Activated B cell treated with CpG ODN at 0.5 μM for 24 hours (primary cell): ENCODE measurements around the gene SIGLEC14. TPM values are rescaled to one million over a fixed set of nuclear protein-coding genes. Genes with fewer than 3 reads are reported as not detected.

Source experiments
- ATAC-seq: fragments of 200-7000 bp; cut with Tn5 transposase; one replicate; pipeline ENCODE4 v1.10.0; 2021; ENCODE audit warnings: low read depth, mild to moderate bottlenecking, moderate library complexity
- CTCF ChIA-PET: fragments of 350-600 bp; sonication (Branson Sonifier 250); formaldehyde crosslinking; loops from one replicate; lab custom pipeline; 2021; ENCODE audit warnings: antibody characterized with exemption; lab: Charles Lee
- POLR2A ChIA-PET: fragments of 350-600 bp; sonication (Branson Sonifier 250); formaldehyde crosslinking; loops from one replicate; lab custom pipeline; 2021; ENCODE audit warnings: antibody characterized with exemption; lab: Charles Lee
- DNase-seq: peaks from one replicate; pipeline ENCODE4 v3.0.0; 2022
- H3K27ac Mint-ChIP-seq: one replicate; pipeline ENCODE4 v1.8.0; 2020; ENCODE audit warnings: mixed read lengths
- H3K27me3 Mint-ChIP-seq: one replicate; pipeline ENCODE4 v1.8.0; 2021; ENCODE audit warnings: mixed read lengths
- H3K36me3 Mint-ChIP-seq: one replicate; pipeline ENCODE4 v1.8.0; 2021; ENCODE audit warnings: low read depth, mixed read lengths
- H3K4me1 Mint-ChIP-seq: one replicate; pipeline ENCODE4 v1.8.0; 2021; ENCODE audit warnings: mixed read lengths
- H3K4me3 Mint-ChIP-seq: one replicate; pipeline ENCODE4 v1.8.0; 2020; ENCODE audit warnings: mild to moderate bottlenecking, mixed read lengths
- H3K9me3 Mint-ChIP-seq: one replicate; pipeline ENCODE4 v1.8.0; 2020; ENCODE audit warnings: mixed read lengths
- intact Hi-C: fragments of 100-400 bp; cut with micrococcal nuclease; formaldehyde crosslinking; loops from one replicate; pipeline ENCODE4 v1.15.1; 2024
- total RNA-seq: library from RNA; stranded (reverse); gene quantifications from 2 replicates; pipeline ENCODE4 v1.2.3, GENCODE V29; 2022
- TF ChIP-seq, protein P1 (sequence below): fragments of 200-600 bp; IDR thresholded peaks from one replicate; pipeline ENCODE4 v1.8.0; 2022; ENCODE audit warnings: antibody characterized with exemption, mild to moderate bottlenecking

The SIGLEC14 gene
- total RNA-seq, 1 donor from 2014 or later: 12.8 TPM

DNA sequence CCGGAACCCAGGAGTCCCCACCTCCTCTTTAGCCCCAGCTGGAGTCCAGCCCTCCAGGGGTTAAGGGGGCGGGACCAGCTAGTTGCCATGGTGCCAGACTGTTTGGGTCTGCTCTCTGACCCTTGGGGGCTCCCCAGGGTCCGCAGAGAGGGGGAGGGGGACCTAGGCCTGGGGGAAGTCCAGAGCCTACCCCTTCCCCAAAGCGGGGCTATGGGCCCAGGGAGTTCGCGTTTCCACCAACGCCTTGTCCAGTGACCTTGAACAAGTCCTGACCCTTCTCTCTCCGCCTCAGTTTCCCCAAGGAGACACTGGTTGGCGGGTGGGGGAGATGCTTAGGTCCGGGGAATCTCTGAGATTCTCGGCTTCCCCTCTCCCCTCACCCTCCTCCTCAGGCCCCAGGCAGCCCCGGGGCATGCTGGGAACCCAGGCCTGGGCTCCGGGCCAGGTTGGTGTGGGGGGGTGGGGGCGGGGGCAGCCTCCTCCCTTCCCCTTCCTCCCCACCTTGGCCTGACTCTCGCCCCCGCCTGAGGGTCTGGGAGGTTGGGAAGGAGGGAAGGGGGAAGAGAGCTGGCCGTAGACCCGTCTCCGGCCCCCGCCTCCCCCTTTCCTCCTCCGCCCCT lies 43.9 kb upstream of the SIGLEC14 start:
- peaks cover 19% of the 10 kb centered on the region for H3K4me1 Mint-ChIP-seq
- ATAC-seq (peak; percentile 54), DNase-seq (no peak)
- no peak overlapping the region for H3K27ac Mint-ChIP-seq
- CTCF ChIA-PET: no interaction called here
- POLR2A ChIA-PET: interaction anchor here (0.6 to 0.7 kb wide), 2 partner anchors 13 to 14 kb away, joined by 3 read pairs; no protein-coding TSS in a partner anchor
- no peaks in the 10 kb centered on the region for H3K36me3 Mint-ChIP-seq
- H3K9me3 Mint-ChIP-seq: no peaks in the 10 kb centered on the region
- intact Hi-C loops: no loop called here
- TF ChIP-seq, protein P1, sequence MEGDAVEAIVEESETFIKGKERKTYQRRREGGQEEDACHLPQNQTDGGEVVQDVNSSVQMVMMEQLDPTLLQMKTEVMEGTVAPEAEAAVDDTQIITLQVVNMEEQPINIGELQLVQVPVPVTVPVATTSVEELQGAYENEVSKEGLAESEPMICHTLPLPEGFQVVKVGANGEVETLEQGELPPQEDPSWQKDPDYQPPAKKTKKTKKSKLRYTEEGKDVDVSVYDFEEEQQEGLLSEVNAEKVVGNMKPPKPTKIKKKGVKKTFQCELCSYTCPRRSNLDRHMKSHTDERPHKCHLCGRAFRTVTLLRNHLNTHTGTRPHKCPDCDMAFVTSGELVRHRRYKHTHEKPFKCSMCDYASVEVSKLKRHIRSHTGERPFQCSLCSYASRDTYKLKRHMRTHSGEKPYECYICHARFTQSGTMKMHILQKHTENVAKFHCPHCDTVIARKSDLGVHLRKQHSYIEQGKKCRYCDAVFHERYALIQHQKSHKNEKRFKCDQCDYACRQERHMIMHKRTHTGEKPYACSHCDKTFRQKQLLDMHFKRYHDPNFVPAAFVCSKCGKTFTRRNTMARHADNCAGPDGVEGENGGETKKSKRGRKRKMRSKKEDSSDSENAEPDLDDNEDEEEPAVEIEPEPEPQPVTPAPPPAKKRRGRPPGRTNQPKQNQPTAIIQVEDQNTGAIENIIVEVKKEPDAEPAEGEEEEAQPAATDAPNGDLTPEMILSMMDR: no peak
- H3K27me3 Mint-ChIP-seq: peaks cover 57% of the 10 kb centered on the region
- peak overlapping the region; percentile 32 for H3K4me3 Mint-ChIP-seq

DNA sequence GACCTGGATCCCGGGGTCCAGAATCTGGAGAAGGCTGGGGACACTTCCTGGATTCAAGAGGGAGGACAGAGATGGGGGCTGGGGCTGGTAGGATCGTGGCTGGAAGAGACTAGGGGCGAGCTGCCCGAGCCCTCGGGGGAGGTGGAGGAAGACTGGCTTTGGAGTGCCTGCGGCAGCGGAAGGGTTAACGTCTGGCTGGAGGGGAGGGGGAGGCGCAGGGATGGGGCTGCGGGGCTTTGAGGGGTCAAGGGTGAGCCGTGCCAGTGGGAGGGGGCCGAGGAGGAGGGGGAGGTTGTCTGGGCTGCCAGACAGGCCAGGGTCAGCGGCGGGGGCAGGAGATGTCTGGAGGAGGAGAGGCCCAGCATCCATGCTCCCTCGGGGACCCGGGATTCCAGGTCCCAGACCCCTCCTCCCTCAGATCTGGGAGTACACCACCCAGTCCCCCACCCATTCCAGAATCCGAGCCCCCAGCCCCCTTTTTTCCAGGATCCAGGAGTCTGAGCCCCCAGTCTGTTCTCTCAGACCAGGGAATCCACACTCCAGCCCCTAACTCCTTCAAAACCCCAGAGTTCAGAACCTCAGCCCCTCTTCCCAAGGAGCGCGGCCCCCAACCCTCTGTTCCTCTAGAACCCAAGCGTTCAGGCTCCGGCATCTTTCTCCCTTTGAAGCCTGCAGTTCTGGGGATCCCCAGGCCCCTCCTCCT lies 43.3 kb upstream of the SIGLEC14 start:
- H3K36me3 Mint-ChIP-seq: no peaks in the 10 kb centered on the region
- ChIA-PET CTCF (no interaction called here), POLR2A (interaction anchor here (0.7 kb wide), 1 partner anchor 15 kb away, joined by 3 read pairs; no protein-coding TSS in a partner anchor)
- H3K4me1 Mint-ChIP-seq: peaks cover 19% of the 10 kb centered on the region
- ATAC-seq: no peak
- peak overlapping the region; percentile 32 for H3K4me3 Mint-ChIP-seq
- TF ChIP-seq, protein P1: no peak
- H3K27me3 Mint-ChIP-seq: peaks cover 61% of the 10 kb centered on the region
- no peak overlapping the region for H3K27ac Mint-ChIP-seq
- no peak for DNase-seq
- intact Hi-C loops: no loop called here
- H3K9me3 Mint-ChIP-seq: peaks cover under 1% of the 10 kb centered on the region

DNA sequence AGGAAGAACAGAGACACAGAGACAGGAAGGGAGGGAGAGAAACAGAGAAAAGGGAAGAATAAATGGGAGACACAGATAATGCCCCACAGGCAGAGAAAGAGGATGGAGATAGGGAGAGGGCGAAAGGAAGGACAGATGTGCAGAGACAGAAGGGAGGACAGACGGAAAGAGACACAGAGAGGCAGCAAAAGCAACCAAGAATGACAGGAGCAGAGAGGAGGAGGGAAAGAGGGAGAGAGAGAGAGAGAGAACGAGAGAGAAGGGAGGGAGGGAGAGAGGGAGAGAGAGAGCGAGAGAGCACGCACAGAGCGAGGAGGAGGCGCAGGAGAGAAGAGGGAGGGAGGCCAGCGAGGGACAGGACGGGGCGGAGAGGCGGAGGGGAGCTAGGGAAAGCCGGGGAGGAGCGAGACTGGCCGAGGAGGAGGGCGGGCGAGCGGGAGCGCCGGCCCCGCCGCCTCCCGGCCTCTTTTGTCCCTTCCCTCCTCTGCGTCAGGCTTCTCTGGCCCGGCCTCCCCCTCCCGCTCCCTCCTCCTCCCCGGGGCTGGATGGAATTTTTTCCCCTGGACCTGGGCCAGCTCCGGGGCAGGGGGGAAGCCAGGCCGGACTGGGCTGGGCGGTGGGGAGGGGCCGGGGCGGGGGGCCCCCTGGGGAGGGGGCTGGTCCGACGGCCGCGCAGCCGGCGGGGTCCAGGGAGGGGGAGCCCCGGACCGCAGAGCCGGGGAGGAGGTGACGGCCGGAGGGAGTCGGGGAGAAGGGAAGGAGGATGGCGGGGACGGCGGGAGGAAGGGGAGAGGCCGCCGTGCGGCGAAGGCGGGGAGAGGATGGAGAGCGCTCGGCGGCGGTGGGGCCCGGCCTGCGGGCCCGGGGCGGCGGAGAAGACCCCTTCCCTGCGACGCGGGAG lies 42.3 kb upstream of the SIGLEC14 start:
- intact Hi-C loops: no loop called here
- no peaks in the 10 kb centered on the region for H3K36me3 Mint-ChIP-seq
- DNase-seq (no peak), ATAC-seq (no peak)
- H3K27me3 Mint-ChIP-seq: peaks cover 63% of the 10 kb centered on the region
- ChIA-PET CTCF (no interaction called here), POLR2A (no interaction called here)
- H3K9me3 Mint-ChIP-seq: peaks cover 3% of the 10 kb centered on the region
- TF ChIP-seq, protein P1: no peak
- H3K27ac Mint-ChIP-seq: no peak overlapping the region
- H3K4me1 Mint-ChIP-seq: peaks cover 19% of the 10 kb centered on the region
- peak overlapping the region; percentile 51 for H3K4me3 Mint-ChIP-seq

DNA sequence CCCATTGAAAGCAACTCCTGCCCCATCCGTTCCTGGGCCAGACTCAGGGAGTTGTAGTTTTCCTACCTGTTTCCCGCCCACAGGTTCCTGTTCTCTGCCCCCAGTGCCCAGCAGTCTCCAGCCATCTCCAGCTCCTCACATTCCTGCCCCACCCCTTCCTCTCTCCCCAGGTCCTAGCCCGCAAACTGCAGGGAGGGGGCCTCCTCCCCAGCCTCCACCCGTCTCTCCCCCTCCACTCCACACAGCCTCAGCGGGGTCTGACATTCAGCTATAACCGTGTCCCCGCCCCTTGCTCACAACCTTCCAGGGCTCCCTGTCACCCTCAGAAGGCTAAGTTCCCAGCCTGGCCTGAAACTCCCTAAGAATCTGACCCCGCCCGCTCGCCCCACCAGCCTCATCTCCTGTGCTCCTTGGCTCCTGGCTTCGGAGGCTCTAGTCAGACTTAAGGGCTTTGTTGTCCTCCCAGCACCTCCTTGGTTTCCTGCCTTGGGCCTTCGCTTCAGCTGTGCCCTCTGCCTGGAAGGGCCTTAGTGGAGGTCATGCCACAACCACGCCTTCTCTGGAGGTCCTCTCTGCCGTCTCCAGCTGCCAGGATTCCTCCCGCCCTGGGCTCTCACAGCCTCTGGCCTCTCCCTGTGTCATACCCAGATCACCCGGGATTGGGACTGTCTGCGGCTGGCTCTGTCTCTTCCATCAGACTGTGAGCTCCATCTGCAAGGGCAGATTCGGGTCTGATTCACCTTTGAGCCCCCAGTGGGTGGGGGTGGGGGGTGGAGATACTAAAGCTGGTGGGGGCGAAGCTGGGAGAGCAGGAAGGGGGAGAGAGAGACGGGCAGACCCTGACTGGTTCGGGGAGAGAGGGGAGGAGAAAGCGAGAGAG lies 41.4 kb upstream of the SIGLEC14 start:
- ATAC-seq: no peak
- peaks cover 3% of the 10 kb centered on the region for H3K9me3 Mint-ChIP-seq
- TF ChIP-seq, protein P1: no peak
- H3K4me3 Mint-ChIP-seq: peak overlapping the region; percentile 51
- peaks cover 19% of the 10 kb centered on the region for H3K4me1 Mint-ChIP-seq
- no peak overlapping the region for H3K27ac Mint-ChIP-seq
- no peaks in the 10 kb centered on the region for H3K36me3 Mint-ChIP-seq
- ChIA-PET CTCF (no interaction called here), POLR2A (no interaction called here)
- H3K27me3 Mint-ChIP-seq: peaks cover 59% of the 10 kb centered on the region
- intact Hi-C loops: no loop called here
- DNase-seq: no peak
